Measurements from ENCODE around the gene BMP7.

BMP7 gene

GRCh38 chr20:57130160-57130772, 136.2 kb downstream of the BMP7 start:
- DNase-seq, result peak in 1 of 58 donors; percentile 3

GRCh38 chr20:57129303-57129702, 137.1 kb downstream of the BMP7 start:
- no peak for DNase-seq

- peak in 15 of 58 donors; percentile 3 to 51 (median 19) for DNase-seq
Measured at GRCh38 chr20:57128044-57128757, 138.2 kb downstream of the BMP7 start.

GRCh38 chr20:57126481-57127092, 139.9 kb downstream of the BMP7 start:
- no peak for DNase-seq

- DNase-seq, result no peak
Measured at GRCh38 chr20:57124800-57125517, 141.5 kb downstream of the BMP7 start.

GRCh38 chr20:57124366-57124765, 142.1 kb downstream of the BMP7 start:
- no peak for DNase-seq

- no peak for DNase-seq
Measured at GRCh38 chr20:57123504-57123903, 142.9 kb downstream of the BMP7 start.

- no peak for DNase-seq
Measured at GRCh38 chr20:57122536-57123489, 143.6 kb downstream of the BMP7 start.

- no peak for DNase-seq
Measured at GRCh38 chr20:57118964-57119363, 147.5 kb downstream of the BMP7 start.

All from anterior cingulate cortex (tissue), 58 donors.